ENCODE results near the gene ART3. TPM values are rescaled to one million over a fixed set of nuclear protein-coding genes. Genes with fewer than 3 reads are reported as not detected.
A peak's percentile ranks its signal among the peaks of the same experiment; 100 is the strongest.

ART3 gene
- polyA plus RNA-seq, 1 donor (not counting 4 experiments of a cell fraction or from before 2014, with no cell fraction given) = 0.64 TPM

- Histone ChIP-seq H3K4me2 (ENCODE audit: control insufficient read depth, extremely low read depth, insufficient read depth, low read depth, low read length) (no peak overlapping the region), H3K9me1 (ENCODE audit: control insufficient read depth, extremely low read depth, insufficient read depth, low read length) (no peaks in the 10 kb centered on the region), H3K9me3 (ENCODE audit: control insufficient read depth, low read depth, low read length) (no peaks in the 10 kb centered on the region), H3K27me3 (ENCODE audit: control insufficient read depth, extremely low read depth, insufficient read depth, low read length) (no peaks in the 10 kb centered on the region), H3K27ac (ENCODE audit: control insufficient read depth, insufficient read depth, low read length) (no peak overlapping the region), H3K4me3 (ENCODE audit: control insufficient read depth in 2 of 3, extremely low read depth in 1 of 3, insufficient read depth in 2 of 3, low read depth in 1 of 3, low read length in 3 of 3) (no peak overlapping the region), H3K9ac (ENCODE audit: control insufficient read depth, extremely low read depth, insufficient read depth, low read length) (no peak overlapping the region), H3K79me2 (ENCODE audit: control insufficient read depth, insufficient read depth, low read length) (no peaks in the 10 kb centered on the region), H3K36me3 (ENCODE audit: control insufficient read depth in 2 of 2, extremely low read depth in 1 of 2, insufficient read depth in 2 of 2, low read length in 2 of 2) (no peaks in the 10 kb centered on the region), H3K4me1 (ENCODE audit: control insufficient read depth, extremely low read depth, insufficient read depth, low read length) (no peaks in the 10 kb centered on the region), H2AFZ (ENCODE audit: control insufficient read depth, low read length) (no peak overlapping the region), H4K20me1 (ENCODE audit: control insufficient read depth, extremely low read depth, insufficient read depth, low read length) (no peaks in the 10 kb centered on the region)
- no peak for TF ChIP-seq CTCF (optimal IDR thresholded peaks at IDR 0.05 in 1 of 3, IDR thresholded peaks at IDR 0.05 in 1 of 3, conservative IDR thresholded peaks at IDR 0.05 in 1 of 3; ENCODE audit: extremely low read depth in 1 of 3, insufficient read depth in 2 of 3, low read length in 3 of 3)
- no peak for TF ChIP-seq EZH2 (IDR thresholded peaks at IDR 0.05; ENCODE audit: low read length)
- no peak for DNase-seq (ENCODE audit: low read depth, low spot score)
- dilution Hi-C loops (cut with MboI; ENCODE audit: extremely low pct_ligation_motif_present, low sequenced_read_pairs) = no loop called here
- FAIRE-seq = no peak
These were observed 8.0 kb upstream of the ART3 start for GRCh38 chr4:76066546-76066945.

GRCh38 chr4:76067652-76068286, 6.7 kb upstream of the ART3 start:
- Histone ChIP-seq H3K9me1 (ENCODE audit: control insufficient read depth, extremely low read depth, insufficient read depth, low read length) (no peaks in the 10 kb centered on the region), H2AFZ (ENCODE audit: control insufficient read depth, low read length) (no peak overlapping the region), H4K20me1 (ENCODE audit: control insufficient read depth, extremely low read depth, insufficient read depth, low read length) (no peaks in the 10 kb centered on the region), H3K4me3 (ENCODE audit: control insufficient read depth in 2 of 3, extremely low read depth in 1 of 3, insufficient read depth in 2 of 3, low read depth in 1 of 3, low read length in 3 of 3) (no peak overlapping the region), H3K27me3 (ENCODE audit: control insufficient read depth, extremely low read depth, insufficient read depth, low read length) (no peaks in the 10 kb centered on the region), H3K27ac (ENCODE audit: control insufficient read depth, insufficient read depth, low read length) (no peak overlapping the region), H3K36me3 (ENCODE audit: control insufficient read depth in 2 of 2, extremely low read depth in 1 of 2, insufficient read depth in 2 of 2, low read length in 2 of 2) (no peaks in the 10 kb centered on the region), H3K4me2 (ENCODE audit: control insufficient read depth, extremely low read depth, insufficient read depth, low read depth, low read length) (no peak overlapping the region), H3K79me2 (ENCODE audit: control insufficient read depth, insufficient read depth, low read length) (no peaks in the 10 kb centered on the region), H3K9ac (ENCODE audit: control insufficient read depth, extremely low read depth, insufficient read depth, low read length) (no peak overlapping the region), H3K9me3 (ENCODE audit: control insufficient read depth, low read depth, low read length) (no peaks in the 10 kb centered on the region), H3K4me1 (ENCODE audit: control insufficient read depth, extremely low read depth, insufficient read depth, low read length) (no peaks in the 10 kb centered on the region)
- dilution Hi-C loops (cut with MboI; ENCODE audit: extremely low pct_ligation_motif_present, low sequenced_read_pairs) = no loop called here
- FAIRE-seq = peak; percentile 83
- TF ChIP-seq CTCF (optimal IDR thresholded peaks at IDR 0.05 in 1 of 3, IDR thresholded peaks at IDR 0.05 in 1 of 3, conservative IDR thresholded peaks at IDR 0.05 in 1 of 3; ENCODE audit: extremely low read depth in 1 of 3, insufficient read depth in 2 of 3, low read length in 3 of 3) = peak; percentile 63 to 80 (median 71)
- TF ChIP-seq EZH2 (IDR thresholded peaks at IDR 0.05; ENCODE audit: low read length) = no peak
- no peak for DNase-seq (ENCODE audit: low read depth, low spot score)
